ENCODE results near the gene SLC6A18. TPM values are rescaled to one million over a fixed set of nuclear protein-coding genes. Genes with fewer than 3 reads are reported as not detected.

The SLC6A18 gene
- total and polyA plus RNA-seq, 10 of the 15 experiments (the other 5 are each of a cell fraction or from before 2014, with no cell fraction given) = not detected

GRCh38 chr5:1235379-1235778 lies 10.2 kb downstream of the SLC6A18 start:
- Histone ChIP-seq H3K36me3 (ENCODE audit: control insufficient read depth in 2 of 2, insufficient read depth in 2 of 2, low read length in 1 of 2) (no peaks in the 10 kb centered on the region), H3K9me3 (replicated peaks; ENCODE audit: control insufficient read depth, insufficient read depth, low read length) (peaks cover 2% of the 10 kb centered on the region; the same call in 2 of the 3 replicates), H3K27ac (ENCODE audit: control insufficient read depth, insufficient read depth) (no peak overlapping the region), H3K4me3 (no peak overlapping the region), H2AFZ (ENCODE audit: control insufficient read depth, low read depth, low read length) (no peak overlapping the region), H3K79me2 (ENCODE audit: control insufficient read depth, insufficient read depth, low read length) (no peaks in the 10 kb centered on the region), H4K20me1 (ENCODE audit: control insufficient read depth, insufficient read depth) (no peaks in the 10 kb centered on the region), H3K4me1 (ENCODE audit: control insufficient read depth, insufficient read depth, low read length) (no peaks in the 10 kb centered on the region), H3K4me2 (ENCODE audit: control insufficient read depth, insufficient read depth) (no peak overlapping the region), H3K9ac (ENCODE audit: control insufficient read depth, insufficient read depth, low read length) (no peak overlapping the region), H3K27me3 (replicated peaks in 1 of 2; ENCODE audit: control insufficient read depth in 2 of 2, insufficient read depth in 2 of 2, low read length in 1 of 2) (no peaks in the 10 kb centered on the region; a peak in 3 of 4 replicates)
- ChIA-PET CTCF (no interaction called here), POLR2A (no interaction called here), SMC1A (ENCODE audit: uncharacterized antibody, unreplicated experiment) (no interaction called here), RAD21 (ENCODE audit: unreplicated experiment) (no interaction called here)
- WGBS (ENCODE audit: insufficient coverage, insufficient replicate concordance, low lambda C conversion rate, missing lambda C conversion rate) = 49% methylated on average over 8 of the region's 8 CpGs
- in situ Hi-C loops (cut with MboI) (no loop called here), intact Hi-C loops (cut with micrococcal nuclease; ENCODE audit: unreplicated experiment) (no loop called here)
- no TSS peak for BruUV-seq (replicated peaks)
- DNase-seq (ENCODE audit: low read depth, low spot score) (no peak), ATAC-seq (no peak), FAIRE-seq (no peak)
- TF ChIP-seq SMC3 (IDR thresholded peaks at IDR 0.05; ENCODE audit: borderline replicate concordance, low read length) (no peak), BCL3 (IDR thresholded peaks at IDR 0.05; ENCODE audit: borderline replicate concordance, insufficient read depth, low read depth, low read length, poor library complexity, severe bottlenecking) (no peak), ATF2 (IDR thresholded peaks at IDR 0.05; ENCODE audit: low read length) (no peak), ESRRA (IDR thresholded peaks at IDR 0.05; ENCODE audit: low read length) (no peak), KLF5 (IDR thresholded peaks at IDR 0.05; ENCODE audit: partially characterized antibody) (no peak), RELA (IDR thresholded peaks at IDR 0.05; ENCODE audit: borderline replicate concordance, partially characterized antibody) (no peak), NBN (IDR thresholded peaks at IDR 0.05) (no peak), TCF7 (IDR thresholded peaks at IDR 0.05; ENCODE audit: borderline replicate concordance) (no peak), HSF1 (IDR thresholded peaks at IDR 0.05; ENCODE audit: low read depth, low read length) (no peak), BMI1 (IDR thresholded peaks at IDR 0.05; ENCODE audit: borderline replicate concordance) (no peak), MYB (IDR thresholded peaks at IDR 0.05; ENCODE audit: borderline replicate concordance, low read depth, low read length) (no peak), CBX5 (IDR thresholded peaks at IDR 0.05; ENCODE audit: low read depth) (no peak), MXI1 (IDR thresholded peaks at IDR 0.05; ENCODE audit: low read depth, low read length) (no peak), RBBP5 (conservative IDR thresholded peaks at IDR 0.05) (no peak), RCOR1 (conservative IDR thresholded peaks at IDR 0.05; ENCODE audit: low read depth, low read length) (no peak), RELB (IDR thresholded peaks at IDR 0.05; ENCODE audit: low read depth) (no peak)
